Measurements from ENCODE around the gene P2RX7.

GRCh38 chr12:121089031-121089812 is 43.5 kb upstream of the P2RX7 start:
- TF ChIP-seq CTCF (IDR thresholded peaks at IDR 0.05; ENCODE audit: insufficient read depth, low read length): no peak
- TF ChIP-seq REST (IDR thresholded peaks at IDR 0.05; ENCODE audit: insufficient replicate concordance, low read depth): no peak
- TF ChIP-seq POLR2AphosphoS5 (IDR thresholded peaks at IDR 0.05; ENCODE audit: low read depth): no peak
- no peak for TF ChIP-seq GABPA (IDR thresholded peaks at IDR 0.05; ENCODE audit: low read depth)

Measured in HL-60 (cell line).